Measurements from ENCODE around the gene ZCWPW1. TPM values are rescaled to one million over a fixed set of nuclear protein-coding genes. Genes with fewer than 3 reads are reported as not detected.
"Not testable (repeated sequence)": the region's sequence is repeated elsewhere in the genome, so short reads cannot be mapped to it uniquely, and the experiment has no call there.

The ZCWPW1 gene
- total RNA-seq, 1 donor from 2014 or later, result 1.8 TPM

DNA sequence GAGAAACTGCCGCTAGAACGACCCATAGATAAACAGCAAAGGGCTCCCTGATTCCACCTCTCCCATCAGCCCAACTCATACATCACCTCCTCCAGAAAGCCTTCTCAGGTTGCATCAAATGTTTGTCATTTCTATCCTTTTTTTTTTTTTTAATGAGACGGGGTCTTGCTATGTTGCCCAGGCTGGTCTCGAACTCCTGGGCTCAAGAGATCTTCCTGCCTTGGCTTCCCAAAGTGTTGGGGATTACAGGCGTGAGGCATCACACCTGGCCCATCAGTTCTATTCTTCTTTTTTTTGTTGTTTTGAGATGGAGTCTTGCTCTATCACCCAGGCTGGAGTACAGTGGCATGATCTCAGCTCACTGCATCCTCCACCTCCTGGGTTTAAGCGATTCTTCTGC, 28.5 kb upstream of the ZCWPW1 start:
- TF ChIP-seq, protein P1, sequence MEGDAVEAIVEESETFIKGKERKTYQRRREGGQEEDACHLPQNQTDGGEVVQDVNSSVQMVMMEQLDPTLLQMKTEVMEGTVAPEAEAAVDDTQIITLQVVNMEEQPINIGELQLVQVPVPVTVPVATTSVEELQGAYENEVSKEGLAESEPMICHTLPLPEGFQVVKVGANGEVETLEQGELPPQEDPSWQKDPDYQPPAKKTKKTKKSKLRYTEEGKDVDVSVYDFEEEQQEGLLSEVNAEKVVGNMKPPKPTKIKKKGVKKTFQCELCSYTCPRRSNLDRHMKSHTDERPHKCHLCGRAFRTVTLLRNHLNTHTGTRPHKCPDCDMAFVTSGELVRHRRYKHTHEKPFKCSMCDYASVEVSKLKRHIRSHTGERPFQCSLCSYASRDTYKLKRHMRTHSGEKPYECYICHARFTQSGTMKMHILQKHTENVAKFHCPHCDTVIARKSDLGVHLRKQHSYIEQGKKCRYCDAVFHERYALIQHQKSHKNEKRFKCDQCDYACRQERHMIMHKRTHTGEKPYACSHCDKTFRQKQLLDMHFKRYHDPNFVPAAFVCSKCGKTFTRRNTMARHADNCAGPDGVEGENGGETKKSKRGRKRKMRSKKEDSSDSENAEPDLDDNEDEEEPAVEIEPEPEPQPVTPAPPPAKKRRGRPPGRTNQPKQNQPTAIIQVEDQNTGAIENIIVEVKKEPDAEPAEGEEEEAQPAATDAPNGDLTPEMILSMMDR (conservative IDR thresholded peaks at IDR 0.05), result no peak
- Mint-ChIP-seq H3K4me3 (no peak overlapping the region), H3K9me3 (no peaks in the 10 kb centered on the region), H3K27me3 (ENCODE audit: low read depth) (no peaks in the 10 kb centered on the region), H3K27ac (ENCODE audit: unreplicated experiment) (no peak overlapping the region), H3K4me1 (peaks cover 3% of the 10 kb centered on the region), H3K36me3 (ENCODE audit: low read depth) (no peaks in the 10 kb centered on the region)
- no peak for DNase-seq (ENCODE audit: low read depth, low spot score)

DNA sequence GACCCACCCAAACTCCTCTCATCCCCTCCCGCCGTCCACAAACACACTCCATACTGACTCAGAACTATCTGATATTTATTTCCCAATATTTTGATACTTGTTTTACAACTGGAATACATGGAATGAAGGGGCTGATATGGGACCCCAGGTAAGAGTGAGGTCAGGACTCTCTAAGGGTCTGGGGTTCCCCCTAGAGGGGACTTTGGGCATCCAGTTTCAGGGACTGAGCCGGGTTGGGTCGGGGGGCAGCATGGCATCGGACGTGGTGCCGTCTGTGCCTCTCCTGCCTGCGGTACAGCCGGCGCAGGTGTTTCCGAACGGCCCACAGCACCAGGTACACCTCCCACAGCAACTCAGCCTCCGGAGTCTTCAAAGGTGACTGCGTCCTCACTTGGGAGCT, 28.1 kb upstream of the ZCWPW1 start:
- TF ChIP-seq, protein P1 (conservative IDR thresholded peaks at IDR 0.05), result no peak
- no peak overlapping the region for H3K27ac Mint-ChIP-seq (ENCODE audit: unreplicated experiment)
- no peak overlapping the region for H3K4me3 Mint-ChIP-seq
- no peaks in the 10 kb centered on the region for H3K27me3 Mint-ChIP-seq (ENCODE audit: low read depth)
- DNase-seq (ENCODE audit: low read depth, low spot score), result no peak
- no peaks in the 10 kb centered on the region for H3K36me3 Mint-ChIP-seq (ENCODE audit: low read depth)
- H3K9me3 Mint-ChIP-seq, result no peaks in the 10 kb centered on the region
- peaks cover 3% of the 10 kb centered on the region for H3K4me1 Mint-ChIP-seq

- Mint-ChIP-seq H3K4me3 (no peak overlapping the region), H3K27me3 (ENCODE audit: low read depth) (no peaks in the 10 kb centered on the region), H3K27ac (ENCODE audit: unreplicated experiment) (no peak overlapping the region), H3K36me3 (ENCODE audit: low read depth) (no peaks in the 10 kb centered on the region), H3K9me3 (no peaks in the 10 kb centered on the region), H3K4me1 (peaks cover 3% of the 10 kb centered on the region)
- TF ChIP-seq, protein P1 (conservative IDR thresholded peaks at IDR 0.05), result no peak
- no peak for DNase-seq (ENCODE audit: low read depth, low spot score)
Observed at GRCh38 chr7:100455206-100455605, 26.7 kb upstream of the ZCWPW1 start.

GRCh38 chr7:100453854-100454253, 25.4 kb upstream of the ZCWPW1 start:
- H3K27ac Mint-ChIP-seq (ENCODE audit: unreplicated experiment); H3K4me3 Mint-ChIP-seq; H3K36me3 Mint-ChIP-seq (ENCODE audit: low read depth); H3K27me3 Mint-ChIP-seq (ENCODE audit: low read depth); H3K9me3 Mint-ChIP-seq; H3K4me1 Mint-ChIP-seq; DNase-seq (ENCODE audit: low read depth, low spot score): not testable (repeated sequence)

DNA sequence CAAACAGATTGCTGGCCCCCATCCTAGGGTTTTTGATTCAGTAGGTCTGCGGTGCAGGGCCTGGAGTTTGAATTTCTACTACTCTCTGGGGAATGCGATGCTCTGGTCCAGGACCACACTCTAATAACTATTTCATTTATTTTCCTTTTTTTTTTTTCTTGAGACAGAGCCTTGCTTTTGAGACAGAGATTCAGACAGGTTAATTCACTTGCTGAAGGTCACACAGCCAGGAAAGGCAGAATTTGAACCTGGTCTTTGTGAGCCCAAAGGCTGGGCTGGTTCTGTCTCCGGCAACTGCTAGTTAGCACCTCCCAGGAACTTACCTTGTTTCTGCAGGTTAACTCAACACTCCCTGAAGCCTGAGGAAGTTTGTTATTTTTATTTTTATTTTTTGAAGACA, 24.0 kb upstream of the ZCWPW1 start:
- no peaks in the 10 kb centered on the region for H3K9me3 Mint-ChIP-seq
- H3K4me1 Mint-ChIP-seq, result peaks cover 3% of the 10 kb centered on the region
- TF ChIP-seq, protein P1 (conservative IDR thresholded peaks at IDR 0.05), result no peak
- H3K27ac Mint-ChIP-seq (ENCODE audit: unreplicated experiment), result no peak overlapping the region
- H3K4me3 Mint-ChIP-seq, result no peak overlapping the region
- no peak for DNase-seq (ENCODE audit: low read depth, low spot score)
- H3K27me3 Mint-ChIP-seq (ENCODE audit: low read depth), result no peaks in the 10 kb centered on the region
- H3K36me3 Mint-ChIP-seq (ENCODE audit: low read depth), result no peaks in the 10 kb centered on the region

DNA sequence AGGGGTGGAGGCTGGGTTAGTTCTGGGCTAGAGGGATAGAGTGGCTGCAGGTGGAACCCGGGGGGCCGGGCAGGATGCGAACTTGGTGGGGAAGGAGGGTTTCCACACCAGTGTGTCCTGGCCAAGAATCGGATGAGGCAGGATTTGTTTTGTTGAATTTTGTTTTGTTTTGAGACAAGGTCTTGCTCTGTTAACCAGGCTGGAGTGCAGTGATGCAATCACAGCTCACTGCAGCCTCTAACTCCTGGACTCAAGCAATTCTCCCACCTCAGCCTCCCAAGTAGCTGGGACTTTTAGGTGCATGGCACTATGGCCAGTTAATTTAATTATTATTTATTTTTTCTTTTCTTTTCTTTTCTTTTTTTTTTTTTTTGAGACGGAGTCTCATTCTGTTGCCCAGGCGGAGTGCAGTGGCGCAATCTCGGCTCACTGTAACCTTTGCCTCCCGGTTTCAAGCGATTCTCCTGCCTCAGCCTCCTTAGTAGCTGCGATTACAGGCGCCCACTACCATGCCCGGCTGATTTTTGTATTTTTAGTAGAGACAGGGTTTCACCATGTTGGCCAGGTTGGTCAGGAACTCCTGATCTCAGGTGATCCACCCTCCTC, 20.8 kb upstream of the ZCWPW1 start:
- TF ChIP-seq, protein P1 (conservative IDR thresholded peaks at IDR 0.05), result no peak
- peak overlapping the region; percentile 78 for H3K27ac Mint-ChIP-seq (ENCODE audit: unreplicated experiment)
- H3K27me3 Mint-ChIP-seq (ENCODE audit: low read depth), result no peaks in the 10 kb centered on the region
- no peaks in the 10 kb centered on the region for H3K36me3 Mint-ChIP-seq (ENCODE audit: low read depth)
- DNase-seq (ENCODE audit: low read depth, low spot score), result no peak
- H3K9me3 Mint-ChIP-seq, result no peaks in the 10 kb centered on the region
- H3K4me1 Mint-ChIP-seq, result peaks cover 13% of the 10 kb centered on the region
- no peak overlapping the region for H3K4me3 Mint-ChIP-seq

DNA sequence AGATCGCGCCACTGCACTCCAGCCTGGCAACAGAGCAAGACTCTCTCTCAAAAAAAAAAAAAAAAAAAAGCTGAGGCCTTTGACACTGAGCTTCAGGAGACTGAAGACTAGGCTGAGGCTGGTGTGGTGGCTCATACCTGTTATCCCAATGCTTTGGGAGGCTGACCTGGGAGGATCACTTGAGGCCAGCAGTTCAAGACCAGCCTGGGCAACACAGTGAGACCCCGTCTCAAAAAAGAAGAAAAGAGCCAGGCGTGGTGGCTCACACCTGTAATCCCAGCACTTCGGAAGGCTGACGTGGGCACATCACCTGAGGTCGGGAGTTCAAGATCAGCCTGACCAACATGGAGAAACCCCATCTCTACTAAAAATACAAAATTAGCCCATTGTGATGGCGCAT, 18.9 kb upstream of the ZCWPW1 start:
- DNase-seq (ENCODE audit: low read depth, low spot score); H3K27ac Mint-ChIP-seq (ENCODE audit: unreplicated experiment); H3K4me3 Mint-ChIP-seq; H3K27me3 Mint-ChIP-seq (ENCODE audit: low read depth); H3K9me3 Mint-ChIP-seq; H3K36me3 Mint-ChIP-seq (ENCODE audit: low read depth): not testable (repeated sequence)
- H3K4me1 Mint-ChIP-seq, result peaks cover 26% of the 10 kb centered on the region

All from neural crest cell (in vitro differentiated cells).